HG02642 (cell line): Measurements from ENCODE around the gene PAPPA.

Experiments used
- ATAC-seq: cut with Tn5 transposase; IDR thresholded peaks from one replicate; pipeline ENCODE4 v1.9.1; 2021; ENCODE audit warnings: mild to moderate bottlenecking; ENCODE audit not compliant: unreplicated experiment, poor library complexity

Gene PAPPA

GRCh38 chr9:116372081-116372673 lies 218.6 kb downstream of the PAPPA start:
- ATAC-seq: no peak

- no peak for ATAC-seq
These were observed 219.2 kb downstream of the PAPPA start for GRCh38 chr9:116372786-116373185.

GRCh38 chr9:116377179-116377798 lies 223.7 kb downstream of the PAPPA start:
- no peak for ATAC-seq

GRCh38 chr9:116378873-116379272 lies 225.3 kb downstream of the PAPPA start:
- no peak for ATAC-seq

- ATAC-seq: no peak
These were observed 226.2 kb downstream of the PAPPA start for GRCh38 chr9:116379821-116380220.

GRCh38 chr9:116380496-116380995 lies 227.0 kb downstream of the PAPPA start:
- ATAC-seq: no peak

- no peak for ATAC-seq
These were observed 227.8 kb downstream of the PAPPA start for GRCh38 chr9:116381350-116381749.

- no peak for ATAC-seq
These were observed 228.5 kb downstream of the PAPPA start for GRCh38 chr9:116382053-116382452.

- no peak for ATAC-seq
These were observed 229.5 kb downstream of the PAPPA start for GRCh38 chr9:116383133-116383532.

- no peak for ATAC-seq
These were observed 230.3 kb downstream of the PAPPA start for GRCh38 chr9:116383936-116384335.

GRCh38 chr9:116387934-116388698 lies 234.5 kb downstream of the PAPPA start:
- peak; percentile 41 for ATAC-seq

- no peak for ATAC-seq
These were observed 236.1 kb downstream of the PAPPA start for GRCh38 chr9:116389541-116390302.

- peak; percentile 66 for ATAC-seq
These were observed 237.0 kb downstream of the PAPPA start for GRCh38 chr9:116390303-116391228.

GRCh38 chr9:116391306-116391900 lies 237.8 kb downstream of the PAPPA start:
- peak; percentile 5 for ATAC-seq

GRCh38 chr9:116393198-116393597 lies 239.6 kb downstream of the PAPPA start:
- no peak for ATAC-seq

- ATAC-seq: no peak
These were observed 240.5 kb downstream of the PAPPA start for GRCh38 chr9:116394070-116394469.

GRCh38 chr9:116394894-116395698 lies 241.5 kb downstream of the PAPPA start:
- no peak for ATAC-seq

- no peak for ATAC-seq
These were observed 242.1 kb downstream of the PAPPA start for GRCh38 chr9:116395699-116396037.

GRCh38 chr9:116403171-116403570 lies 249.6 kb downstream of the PAPPA start:
- no peak for ATAC-seq
